NB4 (cell line): ENCODE measurements around the gene ATXN3L.

Experiments
- DNase-seq: peaks from one replicate; pipeline ENCODE4 v3.0.0; 2010; ENCODE audit warnings: low read depth
- H3K4me3 ChIP-seq: one replicate; pipeline ENCODE4 v1.5.1; 2011; ENCODE audit warnings: mild to moderate bottlenecking, low read depth, low read length, moderate library complexity
- CTCF ChIP-seq: IDR thresholded peaks from one replicate; pipeline ENCODE4 v1.5.1; 2012; ENCODE audit warnings: low read depth, low read length
- MAX ChIP-seq: IDR thresholded peaks from 2 replicates; pipeline ENCODE4 v1.6.1; 2011; ENCODE audit warnings: low read depth, low read length
- MYC ChIP-seq: IDR thresholded peaks from 2 replicates; pipeline ENCODE4 v1.6.1; 2011; ENCODE audit warnings: low read depth, low read length
- POLR2A ChIP-seq: IDR thresholded peaks from 2 replicates; pipeline ENCODE4 v1.6.1; 2011; ENCODE audit warnings: mild to moderate bottlenecking; ENCODE audit not compliant: insufficient read length; ENCODE audit errors: extremely low read depth

Gene ATXN3L

GRCh38 chrX:13330446-13330845, 10.6 kb upstream of the ATXN3L start:
- no peak overlapping the region for H3K4me3 ChIP-seq
- DNase-seq = no peak
- TF ChIP-seq MYC = no peak
- TF ChIP-seq POLR2A = no peak
- TF ChIP-seq CTCF = no peak
- TF ChIP-seq MAX = no peak

- DNase-seq = no peak
- TF ChIP-seq CTCF (no peak), MAX (no peak), MYC (no peak)
- H3K4me3 ChIP-seq = no peak overlapping the region
Measured at GRCh38 chrX:13327666-13328065, 7.8 kb upstream of the ATXN3L start.

GRCh38 chrX:13323241-13323640, 3.4 kb upstream of the ATXN3L start:
- no peak overlapping the region for H3K4me3 ChIP-seq
- TF ChIP-seq POLR2A (no peak), CTCF (no peak), MYC (no peak)
- DNase-seq = no peak

- no peak for DNase-seq
- TF ChIP-seq POLR2A (no peak), CTCF (no peak), MYC (no peak), MAX (no peak)
- H3K4me3 ChIP-seq = no peak overlapping the region
Measured at GRCh38 chrX:13317366-13317765, 2.5 kb downstream of the ATXN3L start.

GRCh38 chrX:13311560-13311959, 8.3 kb downstream of the ATXN3L start:
- no peak for DNase-seq
- no peak for TF ChIP-seq CTCF
- TF ChIP-seq MAX = no peak
- TF ChIP-seq POLR2A = no peak
- no peak for TF ChIP-seq MYC
- no peak overlapping the region for H3K4me3 ChIP-seq

- DNase-seq = no peak
- H3K4me3 ChIP-seq = no peak overlapping the region
- TF ChIP-seq MYC (no peak), POLR2A (no peak), MAX (no peak), CTCF (no peak)
Measured at GRCh38 chrX:13309631-13310030, 10.2 kb downstream of the ATXN3L start.
